GM23338 (cell line): ENCODE results near the gene PLXND1. TPM values are rescaled to one million over a fixed set of nuclear protein-coding genes. Genes with fewer than 3 reads are reported as not detected.

ENCODE experiments used
- CTCF ChIP-seq, 2 experiments: fragments of 200-600 bp in 1 of 2; sonication (generic) in 1 of 2; conservative IDR thresholded peaks; 2 replicates each; pipeline versions ENCODE4 v1.5.1 to v1.6.1; 2016 to 2017; ENCODE audit warnings: antibody characterized with exemption in 2 of 2, low read depth in 2 of 2, mild to moderate bottlenecking in 2 of 2, moderate library complexity in 1 of 2
- ETS1 ChIP-seq: IDR thresholded peaks from 2 replicates; pipeline ENCODE4 v1.6.1; 2016; ENCODE audit warnings: antibody characterized with exemption
- EZH2phosphoT487 ChIP-seq: fragments of 200-600 bp; sonication (generic); IDR thresholded peaks from one replicate; pipeline ENCODE4 v1.8.1; 2018; ENCODE audit warnings: antibody characterized with exemption; ENCODE audit not compliant: unreplicated experiment
- JUNB ChIP-seq: IDR thresholded peaks from one replicate; pipeline ENCODE4 v1.6.1; 2016; ENCODE audit warnings: antibody characterized with exemption; ENCODE audit not compliant: unreplicated experiment
- POLR2AphosphoS5 ChIP-seq: IDR thresholded peaks from 2 replicates; pipeline ENCODE4 v1.6.1; 2016; ENCODE audit warnings: antibody characterized with exemption, low read depth
- REST ChIP-seq: IDR thresholded peaks from one replicate; pipeline ENCODE4 v1.6.1; 2018; ENCODE audit warnings: antibody characterized with exemption; ENCODE audit not compliant: unreplicated experiment
- STAT1 ChIP-seq: IDR thresholded peaks from one replicate; pipeline ENCODE4 v1.6.1; 2016; ENCODE audit warnings: antibody characterized with exemption; ENCODE audit not compliant: unreplicated experiment
- ZNF114 ChIP-seq: fragments of 250-450 bp; sonication (Bioruptor Pico); IDR thresholded peaks from 2 replicates; pipeline ENCODE4 v1.5.0; 2020; ENCODE audit warnings: mild to moderate bottlenecking, moderate library complexity
- ZNF462 ChIP-seq: fragments of 250-450 bp; sonication (Bioruptor Pico); IDR thresholded peaks from 2 replicates; pipeline ENCODE4 v1.5.0; 2020; ENCODE audit warnings: mild to moderate bottlenecking, moderate library complexity
- polyA plus RNA-seq: library from polyadenylated mRNA; unstranded; fragments of >200 nt; fragmentation: Nextera tagmentation; extraction: Ambion mirVana; gene quantifications from 2 replicates; pipeline ENCODE4 v1.2.1, GENCODE V29; 2016
- total RNA-seq: library from RNA; depleted of rRNA; stranded (reverse); fragments of >200 nt; shearing (Covaris generic); gene quantifications from 2 replicates; pipeline ENCODE4 v1.2.3, GENCODE V29; 2014

Gene PLXND1
- total and polyA plus RNA-seq, 2 experiments from 2014 or later, result 13.3 to 60.4 TPM

DNA sequence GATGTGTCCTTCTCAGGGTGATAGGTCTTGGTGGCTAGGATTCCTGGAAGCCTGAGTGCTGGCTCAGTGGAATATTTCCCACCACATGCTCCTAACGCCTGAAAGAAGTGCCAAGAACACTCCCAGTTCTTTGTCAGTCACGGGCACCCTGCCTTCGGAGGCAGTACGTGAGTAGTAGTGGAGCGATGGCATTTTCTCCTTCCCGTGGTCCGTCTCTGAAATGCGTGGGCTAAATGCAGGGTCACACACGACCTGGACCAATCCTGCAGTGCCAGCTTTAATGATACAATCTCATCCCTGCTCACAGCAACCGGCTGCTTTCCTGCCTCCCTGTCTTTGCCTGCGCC, 49.0 kb downstream of the PLXND1 start (continued):
- TF ChIP-seq ZNF462 (CRISPR knock-in tag) (no peak), CTCF (conservative IDR thresholded peaks at IDR 0.05; ENCODE audit: low read depth in 2 of 2) (no peak), ETS1 (no peak), POLR2AphosphoS5 (no peak), STAT1 (no peak), JUNB (no peak), ZNF114 (CRISPR knock-in tag) (no peak), REST (no peak), EZH2phosphoT487 (no peak)
